Gastrocnemius medialis (tissue), 4 donors: ENCODE measurements around the gene ZNF155.

Experiments used
- POLR2A ChIP-seq, 2 donors: fragments of 450-650 bp; IDR thresholded peaks; one replicate each; pipeline ENCODE4 v1.6.1; 2017; ENCODE audit warnings: antibody characterized with exemption in 2 of 2, mild to moderate bottlenecking in 2 of 2, moderate library complexity in 2 of 2
- TF ChIP-seq, protein P1 (sequence below), 5 experiments: fragments of 450-650 bp in 3 of 5; fragments of 200-600 bp in 2 of 5; sonication (generic) in 2 of 5; IDR thresholded peaks in 4 of 5; conservative IDR thresholded peaks in 1 of 5; 1 replicate in 4 of 5; 2 replicates in 1 of 5; pipeline ENCODE4 v1.5.1; 2016 to 2019; ENCODE audit warnings: antibody characterized with exemption in 5 of 5, mild to moderate bottlenecking in 3 of 5, moderate library complexity in 3 of 5

DNA sequence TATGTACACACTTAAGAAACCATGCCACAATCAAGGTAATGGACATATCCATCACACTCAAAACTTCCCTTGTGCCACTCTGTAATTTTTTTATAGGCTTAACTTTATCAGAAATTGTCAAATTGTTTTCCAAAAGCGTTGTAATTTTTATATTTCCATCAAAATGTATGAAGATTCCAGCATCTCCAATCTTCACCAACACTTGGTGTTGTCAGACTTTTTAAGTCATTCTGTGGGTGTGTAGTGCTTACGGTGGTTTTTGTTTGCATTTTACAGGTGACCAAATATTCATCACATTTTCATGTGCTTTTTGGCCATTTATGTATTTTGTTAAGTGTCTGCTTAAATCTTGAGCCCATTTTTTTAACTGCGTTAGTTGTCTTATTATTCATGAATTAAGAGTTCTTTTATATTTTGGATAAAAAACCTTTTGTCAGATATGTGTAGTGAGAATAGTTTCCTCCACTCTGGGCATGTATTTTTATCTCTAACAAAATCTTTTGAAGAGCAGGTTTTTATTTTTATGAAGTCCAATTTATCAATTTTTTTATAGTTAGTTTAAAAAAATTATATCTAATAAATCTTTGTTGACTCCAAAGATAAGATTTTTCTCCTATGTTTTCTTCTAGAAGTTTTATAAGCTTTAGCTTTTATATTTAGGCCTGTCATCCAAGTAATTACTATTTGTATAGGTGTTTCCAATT is 44.3 kb upstream of the ZNF155 start:
- TF ChIP-seq, protein P1, sequence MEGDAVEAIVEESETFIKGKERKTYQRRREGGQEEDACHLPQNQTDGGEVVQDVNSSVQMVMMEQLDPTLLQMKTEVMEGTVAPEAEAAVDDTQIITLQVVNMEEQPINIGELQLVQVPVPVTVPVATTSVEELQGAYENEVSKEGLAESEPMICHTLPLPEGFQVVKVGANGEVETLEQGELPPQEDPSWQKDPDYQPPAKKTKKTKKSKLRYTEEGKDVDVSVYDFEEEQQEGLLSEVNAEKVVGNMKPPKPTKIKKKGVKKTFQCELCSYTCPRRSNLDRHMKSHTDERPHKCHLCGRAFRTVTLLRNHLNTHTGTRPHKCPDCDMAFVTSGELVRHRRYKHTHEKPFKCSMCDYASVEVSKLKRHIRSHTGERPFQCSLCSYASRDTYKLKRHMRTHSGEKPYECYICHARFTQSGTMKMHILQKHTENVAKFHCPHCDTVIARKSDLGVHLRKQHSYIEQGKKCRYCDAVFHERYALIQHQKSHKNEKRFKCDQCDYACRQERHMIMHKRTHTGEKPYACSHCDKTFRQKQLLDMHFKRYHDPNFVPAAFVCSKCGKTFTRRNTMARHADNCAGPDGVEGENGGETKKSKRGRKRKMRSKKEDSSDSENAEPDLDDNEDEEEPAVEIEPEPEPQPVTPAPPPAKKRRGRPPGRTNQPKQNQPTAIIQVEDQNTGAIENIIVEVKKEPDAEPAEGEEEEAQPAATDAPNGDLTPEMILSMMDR (IDR thresholded peaks at IDR 0.05 in 4 of 5, conservative IDR thresholded peaks at IDR 0.05 in 1 of 5): no peak
- no peak for TF ChIP-seq POLR2A (IDR thresholded peaks at IDR 0.05)
